ENCODE data around the gene RAPGEF4. TPM values are rescaled to one million over a fixed set of nuclear protein-coding genes. Genes with fewer than 3 reads are reported as not detected.

RAPGEF4 gene
- polyA plus RNA-seq, 4 donors: 7.9 to 12.1 (median 11.0) TPM

- no peak for DNase-seq (ENCODE audit: low read depth in 4 of 4, low spot score in 3 of 4)
Measured at GRCh38 chr2:172894689-172895387, 159.2 kb downstream of the RAPGEF4 start.

DNA sequence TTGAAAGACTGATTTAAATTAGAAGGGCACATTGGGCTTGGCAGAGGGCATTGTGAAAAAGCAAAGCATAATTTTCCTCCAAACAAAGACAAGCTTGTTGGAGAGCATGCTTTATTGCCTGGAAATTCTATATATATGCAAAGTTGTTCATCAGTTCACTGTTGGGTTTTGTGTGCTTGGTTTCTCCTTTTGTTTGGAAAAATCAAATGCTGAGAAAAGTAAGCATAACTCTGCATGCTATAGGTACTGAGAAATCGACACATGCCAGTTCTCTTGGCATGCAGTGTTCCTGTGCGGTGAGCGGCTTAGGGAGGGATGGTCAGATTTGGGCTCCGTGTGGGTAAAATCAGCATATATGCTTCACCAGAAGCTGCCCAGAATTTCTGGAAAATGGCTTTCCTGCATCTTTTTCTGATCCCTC lies 161.0 kb downstream of the RAPGEF4 start:
- DNase-seq (ENCODE audit: low read depth in 4 of 4, low spot score in 3 of 4): no peak

- DNase-seq (ENCODE audit: low read depth in 4 of 4, low spot score in 3 of 4): no peak
Measured at GRCh38 chr2:172900871-172901270, 165.2 kb downstream of the RAPGEF4 start.

DNA sequence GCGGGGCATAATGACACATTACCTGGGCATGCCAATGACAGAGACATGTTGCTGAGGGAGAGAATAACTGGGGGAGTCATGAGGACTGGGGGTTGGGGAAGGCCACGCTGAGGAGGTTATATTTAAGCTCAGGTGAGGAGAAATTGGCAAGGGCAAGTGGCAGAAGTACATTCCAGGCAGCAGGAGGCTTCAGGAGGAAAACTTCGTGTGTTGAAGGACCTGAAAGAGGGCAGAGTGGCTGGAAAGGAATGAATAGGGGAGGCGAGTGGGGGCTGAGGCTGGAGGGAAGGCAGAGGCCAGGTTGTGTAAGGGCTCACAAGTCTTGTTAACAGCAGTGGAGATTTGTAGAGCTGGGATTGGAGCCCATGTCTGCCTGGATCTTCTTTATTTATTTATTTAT lies 166.3 kb downstream of the RAPGEF4 start:
- DNase-seq (ENCODE audit: low read depth in 4 of 4, low spot score in 3 of 4): no peak

GRCh38 chr2:172904236-172904635 lies 168.6 kb downstream of the RAPGEF4 start:
- DNase-seq (ENCODE audit: low read depth in 4 of 4, low spot score in 3 of 4): no peak

DNA sequence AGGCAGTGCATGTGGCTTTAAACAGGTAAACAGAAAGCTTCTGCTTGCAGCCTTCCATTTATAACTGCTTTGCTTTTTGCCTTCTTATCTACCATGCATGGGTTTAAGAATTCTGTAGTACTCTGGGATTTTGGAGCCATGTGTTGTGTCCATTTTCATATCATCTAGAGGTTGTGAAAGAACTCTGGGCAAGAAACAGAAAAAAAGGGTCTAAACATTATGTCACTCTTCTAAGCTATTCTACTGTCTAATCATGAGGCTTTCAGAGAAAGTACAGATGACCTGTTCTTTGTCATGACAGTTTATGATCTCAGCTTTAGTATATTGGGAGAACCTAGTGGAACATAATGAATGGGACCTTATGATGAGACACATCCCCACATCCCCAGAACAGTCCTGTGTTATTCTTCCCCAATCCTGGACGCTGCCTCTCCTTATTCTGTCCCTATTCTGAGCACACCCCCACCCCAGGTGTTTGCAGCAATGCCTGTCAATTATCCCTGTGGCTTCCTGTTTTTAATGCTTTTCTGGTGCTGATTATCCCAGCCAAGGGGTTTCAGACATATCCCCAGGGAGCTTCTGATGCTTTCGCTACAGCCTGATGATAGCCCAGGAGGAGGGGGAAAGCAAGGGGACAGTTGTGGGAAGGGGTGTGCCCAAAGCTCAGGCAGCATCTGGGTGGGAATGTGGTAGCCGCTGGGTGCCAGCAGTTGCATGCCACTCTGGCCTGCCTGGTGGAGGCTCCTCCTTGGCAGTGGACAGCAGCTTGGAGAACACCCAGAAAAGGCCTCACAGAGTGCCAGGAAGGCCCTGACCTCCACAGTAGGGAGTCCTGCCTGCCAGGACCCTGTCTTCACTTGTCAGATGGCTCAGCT lies 170.5 kb downstream of the RAPGEF4 start:
- no peak for DNase-seq (ENCODE audit: low read depth in 4 of 4, low spot score in 3 of 4)

- no peak for DNase-seq (ENCODE audit: low read depth in 4 of 4, low spot score in 3 of 4)
Measured at GRCh38 chr2:172908275-172908674, 172.6 kb downstream of the RAPGEF4 start.

GRCh38 chr2:172909454-172909853 lies 173.8 kb downstream of the RAPGEF4 start:
- no peak for DNase-seq (ENCODE audit: low read depth in 4 of 4, low spot score in 3 of 4)

DNA sequence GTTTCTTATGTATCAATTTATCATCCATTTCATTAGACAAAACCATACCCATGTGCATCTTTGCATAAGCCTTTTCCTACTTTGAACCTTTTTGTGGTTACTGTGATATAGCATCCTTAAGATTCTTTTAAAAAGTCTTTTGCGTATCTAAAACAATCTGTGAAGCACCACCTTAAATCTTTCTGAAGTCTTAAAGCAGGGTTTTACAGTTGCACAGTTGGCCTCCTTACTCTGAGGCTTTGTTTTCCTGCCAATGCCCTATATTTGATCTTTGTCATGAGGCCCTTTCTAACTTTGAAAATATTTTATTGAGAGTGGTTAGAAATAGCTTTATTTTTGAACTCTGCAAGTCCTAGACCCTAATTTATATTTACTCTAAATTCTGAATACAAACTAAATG lies 176.6 kb downstream of the RAPGEF4 start:
- DNase-seq (ENCODE audit: low read depth in 4 of 4, low spot score in 3 of 4): no peak

GRCh38 chr2:172914341-172915008 lies 178.8 kb downstream of the RAPGEF4 start:
- DNase-seq (ENCODE audit: low read depth in 4 of 4, low spot score in 3 of 4): no peak

- DNase-seq (ENCODE audit: low read depth in 4 of 4, low spot score in 3 of 4): no peak
Measured at GRCh38 chr2:172917716-172918115, 182.1 kb downstream of the RAPGEF4 start.

DNA sequence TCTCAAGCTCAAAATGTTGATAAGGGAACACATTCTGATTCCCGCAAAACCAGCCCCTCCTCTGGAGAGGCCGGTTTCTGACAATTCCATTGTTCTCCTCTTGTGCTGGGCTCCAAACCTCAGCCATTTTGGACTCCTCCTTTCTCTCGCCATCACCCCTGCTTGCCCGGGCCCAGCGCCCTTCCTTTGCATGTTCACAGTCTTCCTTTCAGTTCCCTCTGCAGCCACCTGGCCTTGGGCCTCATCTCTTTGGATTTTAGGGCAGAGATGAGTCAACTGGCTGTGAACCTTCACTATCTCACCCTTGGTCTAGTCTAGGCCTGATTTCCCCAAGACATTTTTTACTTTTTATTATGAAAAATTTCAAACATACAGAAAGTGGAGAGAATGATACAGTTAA lies 184.1 kb downstream of the RAPGEF4 start:
- DNase-seq (ENCODE audit: low read depth in 4 of 4, low spot score in 3 of 4): no peak

GRCh38 chr2:172921532-172922236 lies 186.0 kb downstream of the RAPGEF4 start:
- no peak for DNase-seq (ENCODE audit: low read depth in 4 of 4, low spot score in 3 of 4)

GRCh38 chr2:172922306-172922705 lies 186.7 kb downstream of the RAPGEF4 start:
- DNase-seq (ENCODE audit: low read depth in 4 of 4, low spot score in 3 of 4): no peak

- DNase-seq (ENCODE audit: low read depth in 4 of 4, low spot score in 3 of 4): no peak
Measured at GRCh38 chr2:172922815-172923214, 187.2 kb downstream of the RAPGEF4 start.

- DNase-seq (ENCODE audit: low read depth in 4 of 4, low spot score in 3 of 4): no peak
Measured at GRCh38 chr2:172924097-172924660, 188.5 kb downstream of the RAPGEF4 start.

DNA sequence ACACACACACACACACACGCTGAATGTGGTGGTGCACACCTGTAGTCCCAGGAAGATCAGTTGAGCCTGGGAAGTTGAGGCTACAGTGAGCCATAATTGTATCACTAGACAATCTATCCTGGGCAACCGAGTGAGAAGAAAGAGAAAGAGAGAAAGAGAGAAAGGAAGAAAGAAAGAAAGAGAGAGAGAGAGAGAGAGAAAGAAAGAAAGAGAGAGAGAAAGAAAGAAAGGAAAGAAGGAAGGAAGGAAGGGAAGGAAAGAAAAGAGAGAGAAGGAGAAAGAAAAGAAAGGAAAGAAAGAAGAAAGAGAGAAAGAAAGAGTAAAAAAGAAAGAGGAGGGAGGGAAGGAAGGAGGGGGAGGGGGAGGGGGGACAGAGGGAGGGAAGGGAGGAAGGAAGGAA lies 190.0 kb downstream of the RAPGEF4 start:
- no peak for DNase-seq (ENCODE audit: low read depth in 4 of 4, low spot score in 3 of 4)

DNA sequence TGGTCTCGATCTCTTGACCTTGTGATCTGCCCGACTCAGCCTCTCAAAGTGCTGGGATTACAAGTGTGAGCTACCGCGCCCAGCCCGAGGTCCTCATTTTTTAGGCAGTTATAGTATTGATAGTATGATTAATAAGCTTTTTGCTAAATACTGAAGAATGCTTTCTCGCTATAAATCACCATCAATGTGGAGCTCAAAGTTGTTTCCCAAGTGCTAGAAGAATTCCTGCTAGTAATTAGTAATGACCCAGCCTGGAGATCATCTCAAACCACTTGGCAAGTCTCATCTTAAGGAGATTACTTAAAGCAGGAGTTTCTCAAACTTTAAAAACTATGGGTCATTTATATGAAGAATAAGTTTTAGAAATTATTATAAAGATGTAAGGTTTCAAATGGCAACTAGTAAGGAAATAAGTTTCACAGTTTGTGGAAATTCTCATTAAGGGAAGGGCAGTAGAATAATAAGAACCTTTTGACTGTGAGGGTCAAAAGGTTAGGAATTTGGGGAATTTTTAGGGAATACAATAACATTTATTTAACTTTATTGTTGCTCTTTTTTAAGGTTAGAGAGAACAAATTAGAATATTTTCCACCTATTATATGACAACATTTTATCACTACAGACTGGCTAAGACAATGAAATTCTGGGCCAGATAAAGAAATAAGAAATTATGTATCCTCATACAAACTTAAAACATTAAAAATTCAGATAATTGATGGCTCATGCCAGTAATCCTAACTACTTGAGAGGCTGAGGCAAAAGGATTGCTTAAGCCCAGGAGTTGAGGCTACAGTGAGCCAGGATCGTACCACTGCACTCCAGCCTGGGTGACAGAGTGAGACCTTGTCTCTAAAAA lies 191.4 kb downstream of the RAPGEF4 start:
- no peak for DNase-seq (ENCODE audit: low read depth in 4 of 4, low spot score in 3 of 4)

DNA sequence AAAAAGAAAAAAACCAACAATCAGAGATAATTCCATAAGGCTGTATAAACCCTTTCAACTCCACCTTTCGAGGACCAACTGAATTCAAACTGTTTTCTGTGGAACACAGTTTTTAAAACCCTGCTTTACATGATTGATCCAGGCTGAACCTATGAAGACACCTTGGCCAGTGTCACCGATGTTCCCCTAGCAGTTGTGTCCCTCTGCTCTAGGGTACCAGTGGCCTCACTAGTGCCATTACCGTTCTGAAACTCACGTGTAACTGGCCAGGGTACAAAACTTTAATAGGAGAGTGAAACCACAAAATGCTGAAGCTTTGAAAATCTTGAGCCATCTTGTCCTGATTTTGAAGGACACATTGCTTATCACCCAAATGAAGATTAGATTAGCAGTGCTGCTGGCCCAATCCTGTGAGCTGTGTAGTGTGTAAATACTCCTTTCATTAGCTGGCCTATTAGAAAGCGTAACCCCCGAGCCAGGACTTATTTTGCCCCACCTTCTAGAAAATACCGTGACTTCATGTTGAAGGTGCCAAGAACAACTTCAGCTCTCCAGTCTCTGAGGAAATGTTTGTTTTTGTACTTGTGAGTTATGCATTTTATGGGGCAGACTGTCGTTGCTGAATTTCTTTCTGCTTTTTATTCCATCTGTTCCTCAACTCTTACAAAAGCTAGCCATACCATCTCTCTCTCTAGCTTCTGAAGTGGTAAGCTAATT lies 192.2 kb downstream of the RAPGEF4 start:
- DNase-seq (ENCODE audit: low read depth in 4 of 4, low spot score in 3 of 4): peak in 1 of 4 donors; percentile 45

Data from right renal pelvis (tissue), 4 donors.